HG03108 (cell line): ENCODE data around the gene HTR4.

ENCODE experiments used
- ATAC-seq: cut with Tn5 transposase; IDR thresholded peaks from one replicate; pipeline ENCODE4 v1.9.1; 2021; ENCODE audit warnings: moderate library complexity; ENCODE audit not compliant: unreplicated experiment

HTR4 gene

DNA sequence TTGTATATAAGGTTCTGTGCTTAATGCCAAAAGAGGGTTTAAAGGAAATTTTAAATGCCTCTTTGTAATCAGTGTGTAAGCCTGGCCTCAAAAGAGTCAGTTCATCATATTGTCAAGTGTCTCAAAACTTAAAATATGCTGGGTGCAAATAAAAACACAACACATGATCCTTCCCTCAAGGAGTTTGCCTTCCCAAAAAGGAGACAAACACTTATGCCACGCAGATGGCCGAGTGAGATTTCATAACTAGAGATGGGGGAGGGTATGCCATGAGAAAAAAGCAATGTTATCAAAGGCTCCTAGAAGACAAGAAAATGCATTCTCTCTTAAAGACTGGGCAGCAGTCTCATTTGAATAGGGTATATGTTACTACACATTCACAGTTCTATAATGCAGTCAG is 215.4 kb downstream of the HTR4 start:
- ATAC-seq: no peak

DNA sequence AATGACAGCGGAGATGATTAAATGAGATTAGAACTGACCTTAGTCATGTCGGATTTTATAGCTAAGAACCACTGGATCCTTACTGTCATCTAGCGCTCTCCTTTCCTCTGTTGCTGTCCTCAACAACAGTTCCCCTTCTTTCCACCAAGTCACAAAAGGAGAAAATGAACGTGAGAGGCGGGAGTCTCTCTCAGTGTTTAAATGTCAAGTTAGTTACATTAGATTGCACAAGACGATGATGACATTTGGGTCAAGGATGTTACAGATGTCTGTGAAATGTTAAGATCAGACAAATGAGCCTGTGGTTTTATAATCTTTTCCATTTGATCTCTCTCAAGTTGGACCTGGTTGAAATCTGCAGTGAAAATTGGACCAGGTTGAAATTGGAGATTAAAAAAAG is 217.1 kb downstream of the HTR4 start:
- ATAC-seq: no peak

DNA sequence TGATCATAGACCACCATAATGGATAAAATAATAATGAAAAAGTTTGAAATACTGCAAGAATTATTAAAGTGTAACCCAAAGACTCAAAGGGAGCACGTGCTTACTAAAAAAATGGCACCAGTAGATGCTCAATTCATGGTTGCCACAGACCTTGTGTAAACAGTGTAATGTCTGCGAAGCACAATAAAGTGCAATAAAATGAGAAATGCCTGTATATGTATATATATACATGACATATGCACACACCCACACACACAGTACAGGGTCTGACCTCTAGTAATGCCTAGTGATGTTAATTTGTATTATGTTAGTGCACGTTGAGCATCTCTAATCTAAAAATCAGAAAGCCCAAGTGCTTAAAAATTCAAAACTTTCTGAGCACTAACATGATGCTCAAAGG is 218.3 kb downstream of the HTR4 start:
- ATAC-seq: no peak

DNA sequence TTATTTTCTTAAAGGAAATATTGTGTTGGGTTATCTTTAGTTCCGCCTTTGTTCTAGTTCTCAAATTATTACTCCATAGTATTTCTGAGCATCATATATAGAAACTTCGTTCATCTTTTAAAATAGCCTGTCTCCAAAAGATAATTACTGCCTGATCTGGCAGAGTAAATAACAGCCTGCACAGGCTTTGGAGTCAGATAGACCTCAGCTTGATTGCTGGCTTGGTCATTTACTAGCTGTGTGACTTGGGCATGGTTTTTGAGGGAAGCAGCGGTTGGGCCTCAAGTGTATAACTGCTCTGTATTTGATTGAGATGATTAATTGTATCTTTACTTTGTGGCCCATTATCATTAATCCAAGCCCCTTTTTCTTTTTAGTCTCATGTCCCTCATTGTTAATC is 220.5 kb downstream of the HTR4 start:
- no peak for ATAC-seq
